ENCODE results near the gene LRCH2. TPM values are rescaled to one million over a fixed set of nuclear protein-coding genes. Genes with fewer than 3 reads are reported as not detected.
"Not testable (repeated sequence)": the region's sequence is repeated elsewhere in the genome, so short reads cannot be mapped to it uniquely, and the experiment has no call there.

Gene LRCH2
- not detected in 2 replicates for total RNA-seq
- polyA plus RNA-seq (2012) = not detected

GRCh38 chrX:115233497-115234455, at the start of gene LRCH2:
TSS of gene LRCH2 (minus strand) at chrX:115234096. CDS start at chrX:115234041, 55 bp downstream.
- no peak for DNase-seq (ENCODE audit: low read depth)

- DNase-seq (ENCODE audit: low read depth) = no peak
These were observed 35.3 kb upstream of the LRCH2 start for GRCh38 chrX:115269051-115269683.

- no peak for DNase-seq (ENCODE audit: low read depth)
These were observed 34.5 kb upstream of the LRCH2 start for GRCh38 chrX:115268421-115268820.

- DNase-seq (ENCODE audit: low read depth) = no peak
These were observed 32.4 kb upstream of the LRCH2 start for GRCh38 chrX:115266300-115266699.

GRCh38 chrX:115264009-115264408, 30.1 kb upstream of the LRCH2 start:
- no peak for DNase-seq (ENCODE audit: low read depth)

GRCh38 chrX:115261148-115261547, 27.3 kb upstream of the LRCH2 start:
- DNase-seq (ENCODE audit: low read depth) = no peak

GRCh38 chrX:115260330-115260729, 26.4 kb upstream of the LRCH2 start:
- no peak for DNase-seq (ENCODE audit: low read depth)

- no peak for DNase-seq (ENCODE audit: low read depth)
These were observed 25.5 kb upstream of the LRCH2 start for GRCh38 chrX:115259238-115259875.

- no peak for DNase-seq (ENCODE audit: low read depth)
These were observed 23.8 kb upstream of the LRCH2 start for GRCh38 chrX:115257711-115258110.

GRCh38 chrX:115255003-115255402, 21.1 kb upstream of the LRCH2 start:
- no peak for DNase-seq (ENCODE audit: low read depth)

DNA sequence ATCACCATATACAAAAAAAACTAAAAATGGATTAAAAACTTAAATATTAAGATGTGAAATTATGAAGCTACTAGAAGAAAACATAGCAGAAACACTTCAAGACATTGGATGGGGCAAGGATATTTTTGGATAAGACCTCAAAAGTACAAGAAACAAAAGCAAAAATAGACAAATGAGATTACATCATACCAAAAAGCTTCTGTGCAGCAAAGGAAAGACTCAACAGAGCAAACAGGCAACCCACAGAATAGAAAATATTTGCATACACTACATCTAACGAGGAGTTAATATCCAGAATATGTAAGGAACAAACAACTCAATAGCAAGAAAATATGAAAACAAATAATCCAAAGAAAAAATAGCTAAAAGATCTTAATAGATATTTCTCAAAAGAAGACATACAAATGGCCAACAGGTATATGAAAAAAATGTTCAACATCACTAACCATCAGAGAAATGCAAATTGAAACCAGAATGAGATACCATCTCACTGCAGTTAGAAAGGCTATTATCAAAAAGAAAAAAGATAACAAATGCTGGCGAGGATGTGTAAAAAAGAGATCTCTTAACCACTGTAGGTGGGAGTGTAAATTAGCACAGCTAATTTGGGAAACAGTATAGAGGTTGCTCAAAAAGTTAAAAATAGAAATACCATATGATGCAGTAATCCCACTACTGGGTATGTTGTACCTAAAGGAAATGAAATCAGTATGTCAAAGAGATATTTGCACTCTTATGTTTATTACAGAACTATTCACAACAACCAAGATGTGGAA, 17.8 kb upstream of the LRCH2 start:
- DNase-seq (ENCODE audit: low read depth) = no peak

- DNase-seq (ENCODE audit: low read depth) = no peak
These were observed 3.2 kb upstream of the LRCH2 start for GRCh38 chrX:115237056-115237455.

DNA sequence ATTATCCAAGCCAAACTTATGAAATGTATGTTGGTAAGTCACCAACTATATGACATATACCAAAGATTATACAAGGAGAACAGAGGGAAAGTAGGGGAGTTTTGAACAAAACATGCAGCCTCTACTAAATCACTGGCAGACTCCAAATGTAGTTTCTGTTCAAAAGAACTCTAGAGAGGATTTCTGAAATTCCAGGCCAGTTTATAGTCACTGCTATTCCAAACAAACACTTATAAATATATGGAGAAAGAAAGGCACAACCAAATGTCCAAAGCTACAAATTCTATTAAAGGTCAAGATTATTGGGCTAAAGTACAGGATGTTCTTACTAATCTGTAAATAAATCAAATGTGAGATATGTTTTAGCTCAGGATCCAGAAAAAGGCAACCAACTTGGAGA, 2.7 kb upstream of the LRCH2 start:
- no peak for DNase-seq (ENCODE audit: low read depth)

- no peak for DNase-seq (ENCODE audit: low read depth)
These were observed 565 bp upstream of the LRCH2 start for GRCh38 chrX:115234461-115234860.

GRCh38 chrX:115232933-115233496, 881 bp downstream of the LRCH2 start:
- DNase-seq (ENCODE audit: low read depth) = no peak

DNA sequence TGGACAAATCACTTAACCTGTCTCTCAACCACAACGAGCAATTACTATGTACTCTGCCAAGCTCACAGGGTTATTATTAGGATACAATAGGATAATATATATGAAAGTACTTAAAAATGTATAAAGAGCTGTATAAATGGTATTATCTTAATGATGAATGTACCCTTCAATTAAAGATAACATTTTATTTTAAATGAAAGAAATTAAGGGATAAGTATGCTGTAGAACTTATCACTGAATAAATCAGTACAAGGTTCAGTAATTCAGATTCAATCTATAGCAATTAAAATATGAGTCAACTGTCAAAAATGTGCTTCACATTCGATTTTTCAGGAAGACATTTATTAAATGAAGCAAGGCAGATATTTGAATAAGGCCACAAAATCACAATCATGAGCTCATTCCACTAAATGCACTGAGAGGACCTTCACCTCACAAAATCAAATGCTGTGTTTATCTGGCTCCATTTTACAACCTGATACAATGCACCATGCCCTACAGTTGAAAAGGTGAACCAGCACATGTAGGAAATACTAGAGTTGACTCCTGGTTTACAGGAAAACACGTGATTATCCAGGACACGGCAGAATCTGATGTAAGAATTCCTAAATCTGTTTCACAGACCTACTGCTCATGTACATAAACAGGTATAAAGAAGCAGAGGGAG, 4.4 kb downstream of the LRCH2 start:
- DNase-seq (ENCODE audit: low read depth) = no peak

- DNase-seq (ENCODE audit: low read depth) = peak; percentile 1
These were observed 7.0 kb downstream of the LRCH2 start for GRCh38 chrX:115226929-115227328.

DNA sequence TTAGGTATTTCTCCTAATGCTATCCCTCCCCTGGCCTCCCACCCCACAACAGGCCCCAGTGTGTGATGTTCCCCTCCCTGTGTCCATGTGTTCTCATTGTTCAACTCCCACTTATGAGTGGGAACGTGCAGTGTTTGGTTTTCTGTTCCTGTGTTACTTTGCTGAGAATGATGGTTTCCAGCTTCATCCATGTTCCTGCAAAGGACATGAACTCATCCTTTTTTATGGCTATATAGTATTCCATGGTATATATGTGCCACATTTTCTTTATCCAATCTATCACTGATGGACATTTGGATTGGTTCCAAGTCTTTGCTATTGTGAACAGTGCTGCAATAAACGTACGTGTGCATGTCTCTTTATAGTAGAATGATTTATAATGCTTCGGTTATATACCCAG, 16.6 kb downstream of the LRCH2 start:
- DNase-seq (ENCODE audit: low read depth) = not testable (repeated sequence)

GRCh38 chrX:115214605-115215004, 19.3 kb downstream of the LRCH2 start:
- no peak for DNase-seq (ENCODE audit: low read depth)

GRCh38 chrX:115214151-115214550, 19.7 kb downstream of the LRCH2 start:
- no peak for DNase-seq (ENCODE audit: low read depth)

All from myocyte (in vitro differentiated cells).